M059J (cell line): Measurements from ENCODE around the gene MUC4. TPM values are rescaled to one million over a fixed set of nuclear protein-coding genes. Genes with fewer than 3 reads are reported as not detected.

ENCODE experiments used
- DNase-seq: peaks from one replicate; pipeline ENCODE4 v3.0.0-alpha.2; 2012; ENCODE audit warnings: low read depth
- total RNA-seq: library from RNA; depleted of rRNA; stranded (reverse); fragments of >200 nt; shearing (Covaris generic); gene quantifications from 2 replicates; pipeline ENCODE4 v1.2.3, GENCODE V29; 2014; rRNA removed

MUC4 gene
- total RNA-seq, 1 experiment from 2014 or later = 0.05 TPM

- DNase-seq = no peak
Measured at GRCh38 chr3:195699860-195700259, 111.9 kb downstream of the MUC4 start.

GRCh38 chr3:195699388-195699771 lies 112.3 kb downstream of the MUC4 start:
- DNase-seq = no peak

GRCh38 chr3:195698647-195699387 lies 112.9 kb downstream of the MUC4 start:
- DNase-seq = no peak

GRCh38 chr3:195698325-195698646 lies 113.4 kb downstream of the MUC4 start:
- DNase-seq = no peak

- peak; percentile 92 for DNase-seq
Measured at GRCh38 chr3:195697582-195698324, 114.0 kb downstream of the MUC4 start.

Other genes with a start within 250 kb of the MUC4 start
- not detected in 2 replicates for gene APOD, start 228.0 kb downstream of the MUC4 start, total RNA-seq
- gene MUC20, start 91.0 kb downstream of the MUC4 start, total RNA-seq = 0.07 TPM in 1 of 2 replicates, not detected in the other
- 8.0 and 13.9 TPM in 2 replicates for gene TNK2, start 96.6 kb upstream of the MUC4 start, total RNA-seq